ENCODE results near the gene CARS2.
"Not testable (repeated sequence)": the region's sequence is repeated elsewhere in the genome, so short reads cannot be mapped to it uniquely, and the experiment has no call there.

CARS2 gene

GRCh38 chr13:110682746-110683145, 23.2 kb downstream of the CARS2 start:
- no peak overlapping the region for H3K27ac Mint-ChIP-seq
- peaks cover 15% of the 10 kb centered on the region for H3K4me1 Mint-ChIP-seq (ENCODE audit: low read depth)
- no peak overlapping the region for H3K4me3 Mint-ChIP-seq
- no peaks in the 10 kb centered on the region for H3K9me3 Mint-ChIP-seq
- no peaks in the 10 kb centered on the region for H3K27me3 Mint-ChIP-seq
- intact Hi-C loops (cut with micrococcal nuclease) = no loop called here
- peaks cover 96% of the 10 kb centered on the region for H3K36me3 Mint-ChIP-seq (ENCODE audit: low read depth)

- no peak overlapping the region for H3K27ac Mint-ChIP-seq
- no peak overlapping the region for H3K4me3 Mint-ChIP-seq
- no peaks in the 10 kb centered on the region for H3K9me3 Mint-ChIP-seq
- intact Hi-C loops (cut with micrococcal nuclease) = no loop called here
- peaks cover 96% of the 10 kb centered on the region for H3K36me3 Mint-ChIP-seq (ENCODE audit: low read depth)
- peaks cover 20% of the 10 kb centered on the region for H3K4me1 Mint-ChIP-seq (ENCODE audit: low read depth)
- no peaks in the 10 kb centered on the region for H3K27me3 Mint-ChIP-seq
These were observed 23.9 kb downstream of the CARS2 start for GRCh38 chr13:110681868-110682550.

GRCh38 chr13:110680852-110681251, 25.1 kb downstream of the CARS2 start:
- Mint-ChIP-seq H3K4me3 (no peak overlapping the region), H3K9me3 (no peaks in the 10 kb centered on the region), H3K27ac (no peak overlapping the region), H3K27me3 (no peaks in the 10 kb centered on the region), H3K36me3 (ENCODE audit: low read depth) (peaks cover 96% of the 10 kb centered on the region), H3K4me1 (ENCODE audit: low read depth) (peaks cover 31% of the 10 kb centered on the region)
- intact Hi-C loops (cut with micrococcal nuclease) = no loop called here

GRCh38 chr13:110677731-110678545, 28.0 kb downstream of the CARS2 start:
- H3K4me3 Mint-ChIP-seq = no peak overlapping the region
- H3K4me1 Mint-ChIP-seq (ENCODE audit: low read depth) = peaks cover 34% of the 10 kb centered on the region
- H3K27ac Mint-ChIP-seq = peak overlapping the region; percentile 86
- peaks cover 75% of the 10 kb centered on the region for H3K36me3 Mint-ChIP-seq (ENCODE audit: low read depth)
- intact Hi-C loops (cut with micrococcal nuclease) = no loop called here
- no peaks in the 10 kb centered on the region for H3K27me3 Mint-ChIP-seq
- no peaks in the 10 kb centered on the region for H3K9me3 Mint-ChIP-seq

GRCh38 chr13:110676595-110677587, 29.0 kb downstream of the CARS2 start:
- Mint-ChIP-seq H3K27me3 (no peaks in the 10 kb centered on the region), H3K4me3 (peak overlapping the region; percentile 64), H3K4me1 (ENCODE audit: low read depth) (peaks cover 34% of the 10 kb centered on the region), H3K36me3 (ENCODE audit: low read depth) (peaks cover 75% of the 10 kb centered on the region), H3K27ac (peak overlapping the region; percentile 86), H3K9me3 (no peaks in the 10 kb centered on the region)
- intact Hi-C loops (cut with micrococcal nuclease) = no loop called here

- H3K4me3 Mint-ChIP-seq; intact Hi-C loops (cut with micrococcal nuclease); H3K27ac Mint-ChIP-seq; H3K27me3 Mint-ChIP-seq; H3K9me3 Mint-ChIP-seq: not testable (repeated sequence)
- peaks cover 28% of the 10 kb centered on the region for H3K4me1 Mint-ChIP-seq (ENCODE audit: low read depth)
- peaks cover 81% of the 10 kb centered on the region for H3K36me3 Mint-ChIP-seq (ENCODE audit: low read depth)
These were observed 36.1 kb downstream of the CARS2 start for GRCh38 chr13:110669814-110670213.

GRCh38 chr13:110669036-110669435, 36.9 kb downstream of the CARS2 start:
- peaks cover 85% of the 10 kb centered on the region for H3K36me3 Mint-ChIP-seq (ENCODE audit: low read depth)
- H3K27ac Mint-ChIP-seq = no peak overlapping the region
- intact Hi-C loops (cut with micrococcal nuclease) = no loop called here
- no peaks in the 10 kb centered on the region for H3K27me3 Mint-ChIP-seq
- H3K4me3 Mint-ChIP-seq = no peak overlapping the region
- H3K4me1 Mint-ChIP-seq (ENCODE audit: low read depth) = peaks cover 35% of the 10 kb centered on the region
- H3K9me3 Mint-ChIP-seq = no peaks in the 10 kb centered on the region

- no peaks in the 10 kb centered on the region for H3K27me3 Mint-ChIP-seq
- intact Hi-C loops (cut with micrococcal nuclease) = no loop called here
- peak overlapping the region; percentile 74 for H3K27ac Mint-ChIP-seq
- peak overlapping the region; percentile 41 for H3K4me3 Mint-ChIP-seq
- peaks cover 93% of the 10 kb centered on the region for H3K36me3 Mint-ChIP-seq (ENCODE audit: low read depth)
- peaks cover 63% of the 10 kb centered on the region for H3K4me1 Mint-ChIP-seq (ENCODE audit: low read depth)
- H3K9me3 Mint-ChIP-seq = no peaks in the 10 kb centered on the region
These were observed 39.7 kb downstream of the CARS2 start for GRCh38 chr13:110666255-110666533.

GRCh38 chr13:110665491-110666254, 40.2 kb downstream of the CARS2 start:
- peak overlapping the region; percentile 74 for H3K27ac Mint-ChIP-seq
- peaks cover 64% of the 10 kb centered on the region for H3K4me1 Mint-ChIP-seq (ENCODE audit: low read depth)
- no peaks in the 10 kb centered on the region for H3K9me3 Mint-ChIP-seq
- no peaks in the 10 kb centered on the region for H3K27me3 Mint-ChIP-seq
- intact Hi-C loops (cut with micrococcal nuclease) = no loop called here
- peaks cover 93% of the 10 kb centered on the region for H3K36me3 Mint-ChIP-seq (ENCODE audit: low read depth)
- peak overlapping the region; percentile 41 for H3K4me3 Mint-ChIP-seq

GRCh38 chr13:110664673-110665072, 41.2 kb downstream of the CARS2 start:
- Mint-ChIP-seq H3K36me3 (ENCODE audit: low read depth) (peaks cover 93% of the 10 kb centered on the region), H3K4me3 (no peak overlapping the region), H3K27me3 (no peaks in the 10 kb centered on the region), H3K4me1 (ENCODE audit: low read depth) (peaks cover 70% of the 10 kb centered on the region), H3K27ac (peak overlapping the region; percentile 74), H3K9me3 (no peaks in the 10 kb centered on the region)
- intact Hi-C loops (cut with micrococcal nuclease) = no loop called here

GRCh38 chr13:110664041-110664440, 41.9 kb downstream of the CARS2 start:
- peak overlapping the region; percentile 74 for H3K27ac Mint-ChIP-seq
- H3K36me3 Mint-ChIP-seq (ENCODE audit: low read depth) = peaks cover 93% of the 10 kb centered on the region
- no peaks in the 10 kb centered on the region for H3K9me3 Mint-ChIP-seq
- peaks cover 76% of the 10 kb centered on the region for H3K4me1 Mint-ChIP-seq (ENCODE audit: low read depth)
- intact Hi-C loops (cut with micrococcal nuclease) = no loop called here
- peak overlapping the region; percentile 26 for H3K4me3 Mint-ChIP-seq
- H3K27me3 Mint-ChIP-seq = no peaks in the 10 kb centered on the region

- Mint-ChIP-seq H3K27ac (peak overlapping the region; percentile 74), H3K9me3 (no peaks in the 10 kb centered on the region), H3K4me1 (ENCODE audit: low read depth) (peaks cover 81% of the 10 kb centered on the region), H3K36me3 (ENCODE audit: low read depth) (peaks cover 90% of the 10 kb centered on the region), H3K4me3 (no peak overlapping the region), H3K27me3 (no peaks in the 10 kb centered on the region)
- intact Hi-C loops (cut with micrococcal nuclease) = no loop called here
These were observed 42.4 kb downstream of the CARS2 start for GRCh38 chr13:110663491-110663890.

GRCh38 chr13:110662777-110663443, 43.0 kb downstream of the CARS2 start:
- Mint-ChIP-seq H3K27me3 (no peaks in the 10 kb centered on the region), H3K27ac (peak overlapping the region; percentile 74), H3K4me1 (ENCODE audit: low read depth) (peaks cover 87% of the 10 kb centered on the region), H3K9me3 (no peaks in the 10 kb centered on the region), H3K4me3 (no peak overlapping the region), H3K36me3 (ENCODE audit: low read depth) (peaks cover 85% of the 10 kb centered on the region)
- intact Hi-C loops (cut with micrococcal nuclease) = no loop called here
